Measurements from ENCODE around the gene TRMT5. TPM values are rescaled to one million over a fixed set of nuclear protein-coding genes. Genes with fewer than 3 reads are reported as not detected.

TRMT5 gene
- total and polyA plus RNA-seq, 12 donors: 3.8 to 16.8 (median 11.5) TPM

DNA sequence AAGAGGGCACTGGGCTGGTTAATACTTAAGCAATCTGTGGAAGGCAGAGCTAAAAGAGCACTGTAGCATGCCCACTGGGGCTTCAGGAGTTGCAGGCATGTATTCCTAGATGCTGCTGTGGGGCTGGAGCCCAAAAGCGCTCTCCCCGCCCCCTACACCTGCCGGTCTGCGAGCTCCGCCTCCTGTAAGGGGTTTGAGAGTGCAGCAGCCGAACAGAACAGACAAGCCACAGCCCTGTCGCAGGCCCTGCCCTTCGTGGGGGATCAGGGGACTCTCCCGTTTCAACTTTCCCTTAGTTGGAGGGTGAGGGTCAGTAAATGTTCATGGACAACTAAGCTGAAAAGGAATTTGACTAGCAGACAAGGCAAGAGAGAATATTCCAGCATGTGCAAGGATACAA lies 17.7 kb upstream of the TRMT5 start:
- H3K4me3 ChIP-seq: no peak overlapping the region
- intact Hi-C loops (cut with DNase I): no loop called here
- DNase-seq: no peak
- H3K9me3 ChIP-seq (replicated peaks in 1 of 3): no peaks in the 10 kb centered on the region
- TF ChIP-seq POLR2A (IDR thresholded peaks at IDR 0.05): no peak
- TF ChIP-seq, protein P1, sequence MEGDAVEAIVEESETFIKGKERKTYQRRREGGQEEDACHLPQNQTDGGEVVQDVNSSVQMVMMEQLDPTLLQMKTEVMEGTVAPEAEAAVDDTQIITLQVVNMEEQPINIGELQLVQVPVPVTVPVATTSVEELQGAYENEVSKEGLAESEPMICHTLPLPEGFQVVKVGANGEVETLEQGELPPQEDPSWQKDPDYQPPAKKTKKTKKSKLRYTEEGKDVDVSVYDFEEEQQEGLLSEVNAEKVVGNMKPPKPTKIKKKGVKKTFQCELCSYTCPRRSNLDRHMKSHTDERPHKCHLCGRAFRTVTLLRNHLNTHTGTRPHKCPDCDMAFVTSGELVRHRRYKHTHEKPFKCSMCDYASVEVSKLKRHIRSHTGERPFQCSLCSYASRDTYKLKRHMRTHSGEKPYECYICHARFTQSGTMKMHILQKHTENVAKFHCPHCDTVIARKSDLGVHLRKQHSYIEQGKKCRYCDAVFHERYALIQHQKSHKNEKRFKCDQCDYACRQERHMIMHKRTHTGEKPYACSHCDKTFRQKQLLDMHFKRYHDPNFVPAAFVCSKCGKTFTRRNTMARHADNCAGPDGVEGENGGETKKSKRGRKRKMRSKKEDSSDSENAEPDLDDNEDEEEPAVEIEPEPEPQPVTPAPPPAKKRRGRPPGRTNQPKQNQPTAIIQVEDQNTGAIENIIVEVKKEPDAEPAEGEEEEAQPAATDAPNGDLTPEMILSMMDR (IDR thresholded peaks at IDR 0.05): no peak
- H3K4me1 ChIP-seq (replicated peaks in 1 of 2): no peaks in the 10 kb centered on the region
- no peaks in the 10 kb centered on the region for H3K36me3 ChIP-seq (replicated peaks in 1 of 2)
- no peaks in the 10 kb centered on the region for H3K27me3 ChIP-seq
- H3K27ac ChIP-seq: no peak overlapping the region
- 70 to 95% (median 92%) methylated on average over 5 to 9 of the region's 9 CpGs for WGBS, 4 donors

DNA sequence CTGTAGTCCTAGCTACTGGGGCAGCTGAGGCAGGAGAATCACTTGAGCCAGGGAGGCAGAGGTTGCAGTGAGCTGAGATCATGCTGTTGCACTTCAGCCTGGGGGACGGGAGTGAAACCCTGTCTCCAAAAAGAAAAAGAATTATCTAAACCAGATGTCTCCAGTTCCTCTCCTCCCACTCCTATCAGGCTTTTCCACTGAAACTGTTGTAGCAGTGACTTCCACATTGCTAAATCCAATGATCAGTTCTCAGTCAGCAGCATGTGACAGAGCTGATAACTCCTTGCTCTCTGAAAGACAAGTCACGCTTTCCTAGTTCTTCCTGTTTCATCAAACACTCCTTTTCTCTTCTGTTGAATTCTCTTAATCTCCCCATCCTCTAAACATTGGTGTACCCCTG lies 8.7 kb upstream of the TRMT5 start:
- H3K4me1 ChIP-seq (replicated peaks in 1 of 2): no peaks in the 10 kb centered on the region
- no peak for TF ChIP-seq POLR2A (IDR thresholded peaks at IDR 0.05)
- TF ChIP-seq, protein P1 (IDR thresholded peaks at IDR 0.05): no peak
- peak in 1 of 7 donors; percentile 2 for DNase-seq
- no peaks in the 10 kb centered on the region for H3K9me3 ChIP-seq (replicated peaks in 1 of 3)
- 72 to 90% (median 80%) methylated on average over 2 of the region's 2 CpGs for WGBS, 4 donors
- no peak overlapping the region for H3K4me3 ChIP-seq
- peaks cover 0 to 14% of the 10 kb centered on the region in 2 donors for H3K36me3 ChIP-seq (replicated peaks in 1 of 2)
- H3K27ac ChIP-seq: no peak overlapping the region
- H3K27me3 ChIP-seq: no peaks in the 10 kb centered on the region
- intact Hi-C loops (cut with DNase I): no loop called here

DNA sequence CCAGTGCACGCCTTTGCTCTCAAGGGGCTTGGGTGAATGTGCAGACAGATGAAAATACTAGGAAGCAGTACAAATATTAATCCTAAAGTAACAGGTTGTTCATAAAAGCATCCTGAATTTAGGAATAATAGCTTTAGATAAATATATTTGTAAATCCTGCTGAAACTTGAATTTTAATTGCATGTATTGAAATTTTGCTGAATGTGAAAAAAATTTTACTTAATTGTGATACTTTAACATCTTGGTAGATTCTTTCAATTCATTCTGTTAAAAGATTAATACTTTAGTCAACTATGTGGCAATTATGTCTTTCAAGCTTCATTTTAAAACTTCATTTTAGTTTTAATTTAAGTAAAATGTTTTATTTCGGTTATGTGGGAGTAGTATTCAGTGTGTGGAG lies 5.6 kb upstream of the TRMT5 start:
- DNase-seq: no peak
- intact Hi-C loops (cut with DNase I): no loop called here
- Histone ChIP-seq H3K27ac (no peak overlapping the region), H3K36me3 (replicated peaks in 1 of 2) (peaks cover 0 to 14% of the 10 kb centered on the region in 2 donors), H3K4me3 (no peak overlapping the region), H3K4me1 (replicated peaks in 1 of 2) (peaks cover 0 to 20% of the 10 kb centered on the region in 2 donors), H3K27me3 (no peaks in the 10 kb centered on the region), H3K9me3 (replicated peaks in 1 of 3) (no peaks in the 10 kb centered on the region)
- WGBS, 4 donors: 95 to 98% (median 96%) methylated on average over 2 of the region's 2 CpGs
- no peak for TF ChIP-seq POLR2A (IDR thresholded peaks at IDR 0.05)
- TF ChIP-seq, protein P1 (IDR thresholded peaks at IDR 0.05): no peak

DNA sequence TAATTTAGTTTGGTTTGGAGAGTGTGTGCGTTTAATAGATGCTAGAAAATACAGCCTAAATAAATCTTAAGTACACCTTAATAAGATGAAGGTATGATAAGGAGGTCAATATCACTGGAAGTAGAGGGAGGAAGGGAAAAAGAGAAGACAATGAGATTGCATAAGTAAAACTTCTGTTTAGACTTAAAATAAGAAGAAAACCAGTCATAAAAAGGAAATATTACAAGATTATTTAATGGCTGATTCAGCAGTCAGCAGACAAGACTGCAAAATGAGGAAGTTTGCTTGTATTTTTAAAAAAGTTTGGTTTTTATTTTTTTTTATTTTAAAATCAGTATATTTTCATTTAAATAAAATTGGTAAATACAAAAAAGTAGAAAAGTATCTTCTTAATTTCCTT lies 3.3 kb upstream of the TRMT5 start:
- intact Hi-C loops (cut with DNase I): loop anchor here in 1 of 2 donors (5.0 kb wide), 1 partner anchor 252 kb away; the partner anchor contains the start of gene MNAT1

More for the DNA sequence above, 3.3 kb upstream of the TRMT5 start:
- H3K9me3 ChIP-seq (replicated peaks in 1 of 3): no peaks in the 10 kb centered on the region
- H3K27ac ChIP-seq: no peak overlapping the region
- 87 to 93% (median 88%) methylated on average over 1 of the region's 1 CpG for WGBS, 4 donors
- peaks cover 0 to 14% of the 10 kb centered on the region in 2 donors for H3K36me3 ChIP-seq (replicated peaks in 1 of 2)
- no peak for DNase-seq
- no peak overlapping the region for H3K4me3 ChIP-seq
- H3K27me3 ChIP-seq: no peaks in the 10 kb centered on the region
- H3K4me1 ChIP-seq (replicated peaks in 1 of 2): peaks cover 0 to 29% of the 10 kb centered on the region in 2 donors
- no peak for TF ChIP-seq POLR2A (IDR thresholded peaks at IDR 0.05)
- TF ChIP-seq, protein P1 (IDR thresholded peaks at IDR 0.05): no peak

Measured in adrenal gland (tissue), 12 donors.